Activated gamma-delta T cell treated with Interleukin-2 at 50 U/mL for 16 hours (primary cell): ENCODE measurements around the gene PRPSAP1.
"Not testable (repeated sequence)": the region's sequence is repeated elsewhere in the genome, so short reads cannot be mapped to it uniquely, and the experiment has no call there.

ENCODE experiments used
- DNase-seq: peaks from one replicate; pipeline ENCODE4 v3.0.0-alpha.2; 2020

Gene PRPSAP1

GRCh38 chr17:76357597-76358158 is 4.0 kb upstream of the PRPSAP1 start:
- DNase-seq: no peak

- DNase-seq: no peak
Observed at GRCh38 chr17:76356803-76357456, 3.2 kb upstream of the PRPSAP1 start.

GRCh38 chr17:76354747-76355310 is 1.1 kb upstream of the PRPSAP1 start:
- DNase-seq: no peak

- no peak for DNase-seq
Observed at GRCh38 chr17:76354317-76354729, 607 bp upstream of the PRPSAP1 start.

GRCh38 chr17:76353004-76353598 is 615 bp downstream of the PRPSAP1 start:
- peak; percentile 4 for DNase-seq

GRCh38 chr17:76351526-76352071 is 2.1 kb downstream of the PRPSAP1 start:
- no peak for DNase-seq

- no peak for DNase-seq
Observed at GRCh38 chr17:76350463-76350862, 3.3 kb downstream of the PRPSAP1 start.

- not testable (repeated sequence) for DNase-seq
Observed at GRCh38 chr17:76346936-76347335, 6.8 kb downstream of the PRPSAP1 start.

GRCh38 chr17:76345377-76345974 is 8.2 kb downstream of the PRPSAP1 start:
- DNase-seq: no peak

- no peak for DNase-seq
Observed at GRCh38 chr17:76343106-76343505, 10.6 kb downstream of the PRPSAP1 start.

- DNase-seq: no peak
Observed at GRCh38 chr17:76341301-76341700, 12.4 kb downstream of the PRPSAP1 start.

GRCh38 chr17:76337413-76337777 is 16.3 kb downstream of the PRPSAP1 start:
- no peak for DNase-seq

- no peak for DNase-seq
Observed at GRCh38 chr17:76336756-76337412, 16.8 kb downstream of the PRPSAP1 start.

GRCh38 chr17:76335716-76336381 is 17.9 kb downstream of the PRPSAP1 start:
- DNase-seq: no peak

- DNase-seq: no peak
Observed at GRCh38 chr17:76333673-76334505, 19.8 kb downstream of the PRPSAP1 start.

- DNase-seq: no peak
Observed at GRCh38 chr17:76331083-76331482, 22.6 kb downstream of the PRPSAP1 start.

GRCh38 chr17:76329664-76330063 is 24.1 kb downstream of the PRPSAP1 start:
- no peak for DNase-seq

- no peak for DNase-seq
Observed at GRCh38 chr17:76327696-76328095, 26.0 kb downstream of the PRPSAP1 start.

GRCh38 chr17:76326306-76326705 is 27.4 kb downstream of the PRPSAP1 start:
- DNase-seq: no peak

- DNase-seq: no peak
Observed at GRCh38 chr17:76318586-76318985, 35.1 kb downstream of the PRPSAP1 start.

- no peak for DNase-seq
Observed at GRCh38 chr17:76317535-76317934, 36.2 kb downstream of the PRPSAP1 start.
